Measurements from ENCODE around the gene HIP1R.

The HIP1R gene

DNA sequence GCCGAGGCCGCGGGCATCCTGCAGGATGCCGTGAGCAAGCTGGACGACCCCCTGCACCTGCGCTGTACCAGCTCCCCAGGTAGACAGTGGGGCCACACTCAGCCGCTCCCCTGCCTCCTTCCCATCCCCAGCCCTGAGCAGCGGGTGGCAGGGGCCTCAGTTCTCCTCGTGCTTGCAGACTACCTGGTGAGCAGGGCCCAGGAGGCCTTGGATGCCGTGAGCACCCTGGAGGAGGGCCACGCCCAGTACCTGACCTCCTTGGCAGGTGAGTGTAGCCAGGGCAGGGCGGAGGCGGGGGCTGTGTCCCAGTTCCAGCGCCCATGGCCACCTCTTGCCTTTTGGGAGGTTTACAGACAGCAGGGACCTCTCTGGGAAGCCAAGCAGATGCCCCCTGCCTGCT, 22.9 kb downstream of the HIP1R start:
- no peaks in the 10 kb centered on the region for H3K36me3 Mint-ChIP-seq (ENCODE audit: low read depth)
- no peak overlapping the region for H3K27ac Mint-ChIP-seq
- peaks cover 5% of the 10 kb centered on the region for H3K27me3 Mint-ChIP-seq
- H3K4me1 Mint-ChIP-seq (ENCODE audit: low read depth): no peaks in the 10 kb centered on the region
- intact Hi-C loops (cut with micrococcal nuclease): no loop called here
- H3K9me3 Mint-ChIP-seq: no peaks in the 10 kb centered on the region
- H3K4me3 Mint-ChIP-seq: no peak overlapping the region

DNA sequence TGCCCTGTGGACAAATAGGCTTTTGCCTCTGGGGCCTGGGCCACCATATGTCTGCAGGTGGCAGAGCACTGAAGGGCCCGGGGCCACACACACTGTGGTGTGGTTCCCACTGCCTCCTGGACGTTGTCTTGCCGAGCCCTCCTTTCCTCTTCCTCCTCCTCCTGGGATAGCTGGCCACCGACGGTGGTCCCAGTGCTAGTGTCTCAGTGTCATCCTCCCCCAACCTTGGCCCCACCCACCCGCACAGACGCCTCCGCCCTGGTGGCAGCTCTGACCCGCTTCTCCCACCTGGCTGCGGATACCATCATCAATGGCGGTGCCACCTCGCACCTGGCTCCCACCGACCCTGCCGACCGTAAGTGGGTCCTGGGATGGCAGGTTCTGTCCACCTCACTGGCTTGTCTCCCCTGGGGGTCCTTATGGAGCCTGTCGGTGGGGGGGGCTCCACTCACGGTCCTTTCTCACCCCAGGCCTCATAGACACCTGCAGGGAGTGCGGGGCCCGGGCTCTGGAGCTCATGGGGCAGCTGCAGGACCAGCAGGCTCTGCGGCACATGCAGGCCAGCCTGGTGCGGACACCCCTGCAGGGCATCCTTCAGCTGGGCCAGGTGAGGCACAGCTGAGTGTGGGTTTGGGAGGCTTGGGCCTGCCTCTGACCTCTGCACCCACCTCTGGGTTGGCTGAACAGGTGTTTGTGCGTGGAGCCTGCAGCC, 23.5 kb downstream of the HIP1R start:
- H3K4me3 Mint-ChIP-seq: no peak overlapping the region
- intact Hi-C loops (cut with micrococcal nuclease): no loop called here
- peaks cover 5% of the 10 kb centered on the region for H3K27me3 Mint-ChIP-seq
- H3K27ac Mint-ChIP-seq: no peak overlapping the region
- no peaks in the 10 kb centered on the region for H3K4me1 Mint-ChIP-seq (ENCODE audit: low read depth)
- H3K36me3 Mint-ChIP-seq (ENCODE audit: low read depth): no peaks in the 10 kb centered on the region
- no peaks in the 10 kb centered on the region for H3K9me3 Mint-ChIP-seq

DNA sequence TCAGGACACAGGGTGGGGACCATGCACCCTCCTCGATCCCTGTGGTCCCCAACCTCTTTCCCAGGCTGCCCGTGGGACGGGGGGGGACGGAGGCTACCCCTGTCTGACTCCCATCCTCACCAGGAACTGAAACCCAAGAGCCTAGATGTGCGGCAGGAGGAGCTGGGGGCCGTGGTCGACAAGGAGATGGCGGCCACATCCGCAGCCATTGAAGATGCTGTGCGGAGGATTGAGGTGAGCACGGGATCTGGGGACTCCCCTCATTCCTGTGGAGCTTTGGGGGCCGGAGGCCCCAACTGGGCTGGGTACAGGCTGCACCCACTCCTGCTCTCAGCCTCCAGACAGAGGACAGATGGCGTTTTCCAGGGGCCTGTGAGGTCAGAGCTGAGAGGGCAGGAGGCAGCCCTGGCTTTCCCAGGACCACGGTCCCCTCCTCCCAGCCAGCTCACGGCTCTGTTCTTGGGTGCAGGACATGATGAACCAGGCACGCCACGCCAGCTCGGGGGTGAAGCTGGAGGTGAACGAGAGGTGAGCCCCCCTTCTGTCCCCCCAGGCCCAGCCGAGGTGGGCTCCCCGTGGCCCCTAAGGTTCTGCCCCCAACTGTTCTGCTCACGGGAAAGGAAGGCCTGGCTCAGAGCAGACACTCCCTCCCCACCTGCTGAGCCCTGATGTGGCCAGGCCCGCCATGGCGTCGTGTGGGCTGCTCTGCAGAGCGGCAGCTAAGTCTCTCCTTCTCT, 24.2 kb downstream of the HIP1R start:
- Mint-ChIP-seq H3K4me3 (no peak overlapping the region), H3K27me3 (peaks cover 5% of the 10 kb centered on the region), H3K36me3 (ENCODE audit: low read depth) (peaks cover 4% of the 10 kb centered on the region), H3K4me1 (ENCODE audit: low read depth) (no peaks in the 10 kb centered on the region), H3K9me3 (no peaks in the 10 kb centered on the region), H3K27ac (no peak overlapping the region)
- intact Hi-C loops (cut with micrococcal nuclease): loop anchor here (1.0 to 10.0 kb wide), 2 partner anchors 93 to 375 kb away; partner anchors contain the start of genes MPHOSPH9 and MTRFR

DNA sequence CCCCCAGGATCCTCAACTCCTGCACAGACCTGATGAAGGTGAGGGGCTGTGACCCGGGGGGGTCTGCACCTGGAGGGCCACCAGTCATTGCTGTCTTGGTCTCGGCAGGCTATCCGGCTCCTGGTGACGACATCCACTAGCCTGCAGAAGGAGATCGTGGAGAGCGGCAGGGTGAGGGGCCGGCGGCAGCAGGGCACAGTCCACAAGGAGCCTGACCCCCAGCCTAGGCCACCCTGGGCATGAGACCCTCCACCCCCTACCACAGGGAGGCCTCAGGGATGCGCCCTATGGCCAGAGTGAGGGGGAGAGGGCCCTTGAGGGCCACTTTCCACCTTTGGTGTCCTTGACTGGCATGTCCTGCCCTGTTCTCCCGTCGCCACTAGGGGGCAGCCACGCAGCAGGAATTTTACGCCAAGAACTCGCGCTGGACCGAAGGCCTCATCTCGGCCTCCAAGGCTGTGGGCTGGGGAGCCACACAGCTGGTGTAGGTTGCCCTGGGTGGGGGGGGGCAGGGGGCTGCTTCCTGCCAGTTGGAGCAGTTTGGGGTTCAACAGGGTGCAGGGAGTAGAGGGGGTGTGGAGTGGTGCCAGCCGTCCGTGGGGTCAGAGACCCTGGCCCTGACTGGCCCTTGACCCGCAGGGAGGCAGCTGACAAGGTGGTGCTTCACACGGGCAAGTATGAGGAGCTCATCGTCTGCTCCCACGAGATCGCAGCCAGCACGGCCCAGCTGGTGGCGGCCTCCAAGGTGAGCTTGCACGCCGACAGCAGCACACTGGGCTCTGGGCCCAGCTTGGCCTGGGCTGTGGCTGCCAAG, 25.0 kb downstream of the HIP1R start:
- no peak overlapping the region for H3K4me3 Mint-ChIP-seq
- no peaks in the 10 kb centered on the region for H3K9me3 Mint-ChIP-seq
- H3K27me3 Mint-ChIP-seq: peaks cover 5% of the 10 kb centered on the region
- H3K4me1 Mint-ChIP-seq (ENCODE audit: low read depth): no peaks in the 10 kb centered on the region
- H3K36me3 Mint-ChIP-seq (ENCODE audit: low read depth): peaks cover 12% of the 10 kb centered on the region
- intact Hi-C loops (cut with micrococcal nuclease): loop anchor here (1.0 to 10.0 kb wide), 2 partner anchors 92 to 375 kb away; partner anchors contain the start of genes MPHOSPH9 and MTRFR
- H3K27ac Mint-ChIP-seq: no peak overlapping the region

DNA sequence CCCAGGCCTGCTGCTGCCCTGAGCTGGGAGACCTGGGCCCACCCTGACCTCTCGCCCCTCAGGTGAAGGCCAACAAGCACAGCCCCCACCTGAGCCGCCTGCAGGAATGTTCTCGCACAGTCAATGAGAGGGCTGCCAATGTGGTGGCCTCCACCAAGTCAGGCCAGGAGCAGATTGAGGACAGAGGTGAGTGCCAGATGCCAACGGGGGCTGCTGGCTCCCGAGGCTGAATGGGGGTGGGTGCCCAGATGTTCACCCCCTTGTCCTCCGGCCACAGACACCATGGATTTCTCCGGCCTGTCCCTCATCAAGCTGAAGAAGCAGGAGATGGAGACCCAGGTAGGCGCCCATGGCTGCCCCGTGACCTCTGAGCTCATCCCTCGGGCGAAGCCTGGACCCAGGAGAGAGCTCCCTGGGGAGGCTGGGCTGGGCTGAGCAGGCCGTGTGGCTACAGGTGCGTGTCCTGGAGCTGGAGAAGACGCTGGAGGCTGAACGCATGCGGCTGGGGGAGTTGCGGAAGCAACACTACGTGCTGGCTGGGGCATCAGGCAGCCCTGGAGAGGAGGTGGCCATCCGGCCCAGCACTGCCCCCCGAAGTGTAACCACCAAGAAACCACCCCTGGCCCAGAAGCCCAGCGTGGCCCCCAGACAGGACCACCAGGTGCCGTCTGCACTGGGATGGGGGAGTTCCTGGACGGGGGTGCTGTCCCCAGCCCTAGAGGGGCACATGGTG, 25.8 kb downstream of the HIP1R start:
- Mint-ChIP-seq H3K4me1 (ENCODE audit: low read depth) (no peaks in the 10 kb centered on the region), H3K27ac (no peak overlapping the region), H3K36me3 (ENCODE audit: low read depth) (peaks cover 20% of the 10 kb centered on the region), H3K9me3 (no peaks in the 10 kb centered on the region), H3K4me3 (no peak overlapping the region), H3K27me3 (peaks cover 5% of the 10 kb centered on the region)
- intact Hi-C loops (cut with micrococcal nuclease): loop anchor here (1.0 to 10.0 kb wide), 2 partner anchors 91 to 374 kb away; partner anchors contain the start of genes MPHOSPH9 and MTRFR

DNA sequence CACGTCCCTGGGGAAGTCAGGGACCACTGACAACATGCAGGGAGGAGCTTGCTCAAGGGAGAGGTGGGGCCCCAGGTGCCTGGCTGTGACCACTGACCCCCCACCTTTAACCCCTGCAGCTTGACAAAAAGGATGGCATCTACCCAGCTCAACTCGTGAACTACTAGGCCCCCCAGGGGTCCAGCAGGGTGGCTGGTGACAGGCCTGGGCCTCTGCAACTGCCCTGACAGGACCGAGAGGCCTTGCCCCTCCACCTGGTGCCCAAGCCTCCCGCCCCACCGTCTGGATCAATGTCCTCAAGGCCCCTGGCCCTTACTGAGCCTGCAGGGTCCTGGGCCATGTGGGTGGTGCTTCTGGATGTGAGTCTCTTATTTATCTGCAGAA, 26.3 kb downstream of the HIP1R start:
- H3K27me3 Mint-ChIP-seq: peaks cover 5% of the 10 kb centered on the region
- intact Hi-C loops (cut with micrococcal nuclease): loop anchor here (10.0 kb wide), 1 partner anchor 373 kb away; the partner anchor contains the start of genes MPHOSPH9 and MTRFR
- no peak overlapping the region for H3K27ac Mint-ChIP-seq

DNA sequence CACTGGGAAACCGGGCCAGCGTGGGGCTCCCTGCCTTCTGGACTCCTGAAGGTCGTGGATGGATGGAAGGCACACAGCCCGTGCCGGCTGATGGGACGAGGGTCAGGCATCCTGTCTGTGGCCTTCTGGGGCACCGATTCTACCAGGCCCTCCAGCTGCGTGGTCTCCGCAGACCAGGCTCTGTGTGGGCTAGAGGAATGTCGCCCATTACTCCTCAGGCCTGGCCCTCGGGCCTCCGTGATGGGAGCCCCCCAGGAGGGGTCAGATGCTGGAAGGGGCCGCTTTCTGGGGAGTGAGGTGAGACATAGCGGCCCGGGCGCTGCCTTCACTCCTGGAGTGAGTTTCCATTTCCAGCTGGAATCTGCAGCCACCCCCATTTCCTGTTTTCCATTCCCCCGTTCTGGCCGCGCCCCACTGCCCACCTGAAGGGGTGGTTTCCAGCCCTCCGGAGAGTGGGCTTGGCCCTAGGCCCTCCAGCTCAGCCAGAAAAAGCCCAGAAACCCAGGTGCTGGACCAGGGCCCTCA, 26.9 kb downstream of the HIP1R start:
- no peaks in the 10 kb centered on the region for H3K9me3 Mint-ChIP-seq
- H3K27ac Mint-ChIP-seq: no peak overlapping the region
- H3K4me1 Mint-ChIP-seq (ENCODE audit: low read depth): no peaks in the 10 kb centered on the region
- no peak overlapping the region for H3K4me3 Mint-ChIP-seq
- H3K36me3 Mint-ChIP-seq (ENCODE audit: low read depth): peaks cover 31% of the 10 kb centered on the region
- peaks cover 5% of the 10 kb centered on the region for H3K27me3 Mint-ChIP-seq
- intact Hi-C loops (cut with micrococcal nuclease): loop anchor here (10.0 kb wide), 1 partner anchor 373 kb away; the partner anchor contains the start of genes MPHOSPH9 and MTRFR

More for the DNA sequence above, 26.3 kb downstream of the HIP1R start:
- no peak overlapping the region for H3K4me3 Mint-ChIP-seq
- H3K4me1 Mint-ChIP-seq (ENCODE audit: low read depth): no peaks in the 10 kb centered on the region
- H3K9me3 Mint-ChIP-seq: no peaks in the 10 kb centered on the region
- peaks cover 25% of the 10 kb centered on the region for H3K36me3 Mint-ChIP-seq (ENCODE audit: low read depth)

DNA sequence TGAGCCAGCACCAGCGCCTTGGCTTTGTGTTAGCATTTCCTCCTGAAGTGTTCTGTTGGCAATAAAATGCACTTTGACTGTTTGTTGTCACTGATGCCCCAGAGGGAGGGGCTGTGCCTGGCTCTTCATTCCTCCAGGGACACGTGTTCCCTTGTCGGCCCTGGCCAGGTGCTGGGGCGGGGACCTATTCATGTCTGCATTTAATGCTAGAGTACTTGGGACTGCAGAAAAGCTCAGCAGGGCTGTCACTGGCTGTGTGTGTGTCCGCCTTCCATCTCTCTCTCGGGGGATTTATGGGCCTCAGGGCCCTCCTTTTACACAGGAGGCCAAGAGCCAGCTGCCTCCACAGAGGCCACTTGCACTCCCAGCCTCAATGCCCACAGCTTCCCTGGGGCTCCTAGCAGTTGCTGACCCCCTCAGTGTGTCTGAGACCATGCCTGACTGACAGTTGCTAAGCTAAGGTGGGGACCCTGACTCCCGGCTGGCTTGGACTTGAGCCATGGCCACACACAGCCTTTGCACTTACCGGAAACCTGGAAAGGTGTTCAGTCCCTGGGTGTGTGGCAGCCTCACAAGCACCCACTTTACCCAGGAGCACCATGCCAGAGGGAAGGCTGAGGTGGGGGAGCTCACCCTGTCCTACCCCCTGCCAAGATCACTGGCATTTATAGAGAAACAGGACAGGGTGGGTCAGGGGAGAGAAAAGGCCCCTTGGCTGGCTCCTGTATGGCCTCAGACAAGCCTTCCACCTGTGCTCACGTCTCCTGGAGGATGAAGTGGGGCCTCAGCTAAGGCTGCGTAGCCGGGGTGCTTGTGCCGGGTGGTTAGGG, 27.8 kb downstream of the HIP1R start:
- H3K9me3 Mint-ChIP-seq: no peaks in the 10 kb centered on the region
- no peak overlapping the region for H3K4me3 Mint-ChIP-seq
- peaks cover 40% of the 10 kb centered on the region for H3K36me3 Mint-ChIP-seq (ENCODE audit: low read depth)
- no peaks in the 10 kb centered on the region for H3K4me1 Mint-ChIP-seq (ENCODE audit: low read depth)
- intact Hi-C loops (cut with micrococcal nuclease): loop anchor here (10.0 kb wide), 1 partner anchor 372 kb away; the partner anchor contains the start of genes MPHOSPH9 and MTRFR
- peaks cover 5% of the 10 kb centered on the region for H3K27me3 Mint-ChIP-seq
- no peak overlapping the region for H3K27ac Mint-ChIP-seq

DNA sequence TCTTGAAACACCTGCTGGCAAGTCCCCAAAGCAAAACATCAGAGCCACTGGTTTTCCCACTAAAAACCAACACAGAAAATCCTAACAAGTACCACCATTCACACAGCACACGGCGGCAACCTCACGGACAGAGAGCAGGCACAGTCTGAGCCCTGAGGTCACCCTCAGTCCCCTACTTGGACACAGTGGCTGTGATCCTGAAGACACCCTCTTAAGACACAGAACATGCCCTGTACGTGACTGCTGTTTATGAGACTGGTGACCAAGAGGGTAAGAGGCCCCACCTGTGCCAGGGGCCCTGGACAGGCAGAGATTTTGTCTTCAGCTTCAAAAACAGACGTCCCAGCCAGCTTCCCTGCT, 29.6 kb downstream of the HIP1R start:
- Mint-ChIP-seq H3K27me3 (peaks cover 1% of the 10 kb centered on the region), H3K27ac (no peak overlapping the region)
- intact Hi-C loops (cut with micrococcal nuclease): loop anchor here (10.0 kb wide), 1 partner anchor 370 kb away; the partner anchor contains the start of genes MPHOSPH9 and MTRFR

DNA sequence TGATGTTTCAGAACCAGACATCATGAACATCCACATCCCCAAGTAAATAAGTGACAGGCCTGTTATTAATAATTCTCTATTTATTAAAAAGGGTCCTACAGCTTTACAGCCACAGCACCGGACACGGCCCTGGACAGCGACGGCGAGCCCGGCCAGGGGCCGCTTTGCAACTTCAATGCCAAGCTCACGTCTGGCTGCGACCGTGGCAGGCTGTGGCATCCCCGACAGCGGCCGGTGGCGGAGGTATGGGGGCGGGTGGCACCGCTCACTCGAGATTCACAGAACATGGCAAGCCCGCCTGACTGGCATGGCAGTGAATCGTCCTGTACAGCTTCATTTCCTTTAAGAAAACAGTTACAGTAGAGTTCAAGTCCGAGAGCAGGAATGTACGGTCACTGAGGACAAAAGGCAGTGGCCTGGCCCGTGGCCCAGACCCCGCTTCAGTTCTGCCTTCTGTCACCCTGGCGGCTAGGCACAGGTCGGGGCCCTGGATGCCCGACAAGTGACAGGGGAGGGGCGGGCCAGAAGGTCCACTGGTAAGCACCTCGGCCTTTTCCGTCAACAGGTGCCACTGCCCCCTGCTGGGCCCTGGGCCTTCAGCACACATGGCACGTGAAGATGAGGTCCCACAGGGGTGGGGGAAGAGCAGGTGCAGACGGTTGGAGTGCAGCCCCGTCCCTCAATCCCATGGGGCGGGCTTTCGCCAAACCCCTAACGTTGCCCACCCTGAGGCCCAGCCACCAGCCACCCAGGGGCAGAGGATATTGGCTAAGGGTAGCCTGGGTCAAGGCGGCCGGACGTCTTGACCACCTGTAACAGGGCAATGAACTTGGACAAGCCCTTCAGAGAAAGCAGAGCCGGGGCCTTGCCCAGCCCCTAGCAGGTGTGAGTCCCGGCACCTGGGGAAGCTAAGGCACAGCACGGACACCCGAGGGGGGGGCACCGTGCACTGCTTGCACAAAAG, 30.3 kb downstream of the HIP1R start:
- intact Hi-C loops (cut with micrococcal nuclease): loop anchor here (10.0 kb wide), 1 partner anchor 369 kb away; the partner anchor contains the start of genes MPHOSPH9 and MTRFR
- Mint-ChIP-seq H3K36me3 (ENCODE audit: low read depth) (peaks cover 65% of the 10 kb centered on the region), H3K4me1 (ENCODE audit: low read depth) (peaks cover 15% of the 10 kb centered on the region), H3K27ac (no peak overlapping the region), H3K4me3 (no peak overlapping the region), H3K9me3 (no peaks in the 10 kb centered on the region), H3K27me3 (no peaks in the 10 kb centered on the region)

More for the DNA sequence above, 29.6 kb downstream of the HIP1R start:
- H3K4me3 Mint-ChIP-seq: no peak overlapping the region
- H3K36me3 Mint-ChIP-seq (ENCODE audit: low read depth): peaks cover 58% of the 10 kb centered on the region
- peaks cover 8% of the 10 kb centered on the region for H3K4me1 Mint-ChIP-seq (ENCODE audit: low read depth)
- no peaks in the 10 kb centered on the region for H3K9me3 Mint-ChIP-seq

DNA sequence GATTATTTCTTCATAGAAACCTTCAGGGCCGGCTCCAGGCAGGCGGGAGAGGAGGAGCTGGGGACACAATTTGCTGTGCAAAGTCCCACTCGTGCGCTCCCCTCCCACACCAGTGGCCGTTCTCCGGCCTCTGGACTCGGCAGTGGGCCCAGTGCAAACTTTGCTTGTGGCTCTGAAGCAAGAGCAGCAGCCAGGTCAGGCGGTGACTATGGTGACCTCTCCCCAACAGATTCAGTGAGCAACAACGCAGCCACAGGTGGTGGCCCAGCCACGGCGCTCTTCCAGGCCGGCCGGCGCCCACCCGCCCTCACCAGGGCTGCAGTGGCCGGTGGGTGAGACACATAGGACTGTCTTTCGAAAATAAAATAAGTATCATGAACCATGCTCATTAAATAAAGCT, 31.1 kb downstream of the HIP1R start:
- Mint-ChIP-seq H3K27ac (no peak overlapping the region), H3K4me1 (ENCODE audit: low read depth) (peaks cover 23% of the 10 kb centered on the region), H3K36me3 (ENCODE audit: low read depth) (peaks cover 70% of the 10 kb centered on the region), H3K9me3 (no peaks in the 10 kb centered on the region), H3K27me3 (no peaks in the 10 kb centered on the region), H3K4me3 (no peak overlapping the region)
- intact Hi-C loops (cut with micrococcal nuclease): loop anchor here (10.0 kb wide), 1 partner anchor 368 kb away; the partner anchor contains the start of genes MPHOSPH9 and MTRFR

Measured in dendritic cell treated with granulocyte-macrophage colony-stimulating factor and Interleukin-4, amounts not matched to agents 40 ng/mL and 50 ng/mL, for 4 days (primary cell).